ENCODE measurements around the gene CMKLR1.

DNA sequence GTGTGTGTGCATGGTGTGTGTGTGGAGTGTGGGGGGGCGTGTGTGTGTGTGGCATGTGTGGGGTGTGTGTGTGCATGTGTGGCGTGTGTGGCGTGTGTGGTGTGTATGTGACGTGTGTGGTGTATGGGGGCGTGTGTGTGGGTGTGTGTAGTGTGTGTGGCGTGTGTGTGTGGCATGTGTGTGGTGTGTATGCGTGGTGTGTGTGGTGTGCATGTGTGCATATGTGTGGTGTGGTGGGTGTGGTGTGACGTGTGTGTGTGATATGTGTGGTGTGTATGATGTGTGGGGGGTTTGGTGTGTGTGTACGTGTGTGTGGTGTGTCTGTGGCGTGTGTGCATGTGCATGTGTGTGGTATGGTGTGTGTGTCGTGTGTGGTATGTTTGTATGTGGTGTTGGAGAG lies 24.1 kb upstream of the CMKLR1 start:
- TF ChIP-seq POLR2AphosphoS5 (IDR thresholded peaks at IDR 0.05; ENCODE audit: low read length) (no peak), NBN (IDR thresholded peaks at IDR 0.05) (no peak), MXI1 (IDR thresholded peaks at IDR 0.05; ENCODE audit: low read depth, low read length) (no peak), TCF12 (IDR thresholded peaks at IDR 0.05; ENCODE audit: low read depth, low read length) (no peak), ZNF207 (IDR thresholded peaks at IDR 0.05; ENCODE audit: borderline replicate concordance) (no peak), ETV6 (conservative IDR thresholded peaks at IDR 0.05 in 1 of 2, IDR thresholded peaks at IDR 0.05 in 1 of 2; ENCODE audit: borderline replicate concordance in 1 of 2, low read depth in 1 of 2) (no peak), MTA3 (IDR thresholded peaks at IDR 0.05; ENCODE audit: borderline replicate concordance, low read length) (no peak)
- TF ChIP-seq, protein P1, sequence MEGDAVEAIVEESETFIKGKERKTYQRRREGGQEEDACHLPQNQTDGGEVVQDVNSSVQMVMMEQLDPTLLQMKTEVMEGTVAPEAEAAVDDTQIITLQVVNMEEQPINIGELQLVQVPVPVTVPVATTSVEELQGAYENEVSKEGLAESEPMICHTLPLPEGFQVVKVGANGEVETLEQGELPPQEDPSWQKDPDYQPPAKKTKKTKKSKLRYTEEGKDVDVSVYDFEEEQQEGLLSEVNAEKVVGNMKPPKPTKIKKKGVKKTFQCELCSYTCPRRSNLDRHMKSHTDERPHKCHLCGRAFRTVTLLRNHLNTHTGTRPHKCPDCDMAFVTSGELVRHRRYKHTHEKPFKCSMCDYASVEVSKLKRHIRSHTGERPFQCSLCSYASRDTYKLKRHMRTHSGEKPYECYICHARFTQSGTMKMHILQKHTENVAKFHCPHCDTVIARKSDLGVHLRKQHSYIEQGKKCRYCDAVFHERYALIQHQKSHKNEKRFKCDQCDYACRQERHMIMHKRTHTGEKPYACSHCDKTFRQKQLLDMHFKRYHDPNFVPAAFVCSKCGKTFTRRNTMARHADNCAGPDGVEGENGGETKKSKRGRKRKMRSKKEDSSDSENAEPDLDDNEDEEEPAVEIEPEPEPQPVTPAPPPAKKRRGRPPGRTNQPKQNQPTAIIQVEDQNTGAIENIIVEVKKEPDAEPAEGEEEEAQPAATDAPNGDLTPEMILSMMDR (IDR thresholded peaks at IDR 0.05 in 2 of 3, conservative IDR thresholded peaks at IDR 0.05 in 1 of 3; ENCODE audit: control insufficient read depth in 2 of 3, extremely low read depth in 1 of 3, insufficient read depth in 1 of 3, low read depth in 3 of 3, low read length in 3 of 3) = no peak
